ENCODE results near the gene SLC25A39.

The SLC25A39 gene

DNA sequence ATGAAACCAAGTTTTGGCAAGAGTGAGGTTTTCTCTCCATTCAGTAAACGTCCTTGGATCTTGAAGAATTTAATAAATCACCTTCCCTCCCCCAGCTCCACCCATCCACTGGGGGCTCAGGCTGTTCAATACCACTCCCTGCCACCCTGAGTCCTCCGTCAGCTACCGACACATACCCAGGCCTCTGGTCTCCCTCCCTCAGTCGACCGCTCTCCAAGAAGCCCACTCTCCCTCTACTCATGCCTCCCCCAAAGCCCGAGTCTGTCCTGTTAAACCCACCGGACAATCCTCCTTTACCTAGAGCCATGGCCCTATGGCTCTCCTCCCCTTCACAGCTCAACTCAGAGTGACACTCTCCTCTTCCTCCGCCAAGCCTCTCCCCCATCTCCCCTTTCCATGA lies 37.0 kb downstream of the SLC25A39 start:
- no peaks in the 10 kb centered on the region for H3K4me1 Mint-ChIP-seq
- DNase-seq (no peak), ATAC-seq (no peak)
- H3K27me3 Mint-ChIP-seq = peaks cover 9% of the 10 kb centered on the region
- no peak overlapping the region for H3K27ac Mint-ChIP-seq
- no peaks in the 10 kb centered on the region for H3K9me3 Mint-ChIP-seq
- H3K4me3 Mint-ChIP-seq = no peak overlapping the region

DNA sequence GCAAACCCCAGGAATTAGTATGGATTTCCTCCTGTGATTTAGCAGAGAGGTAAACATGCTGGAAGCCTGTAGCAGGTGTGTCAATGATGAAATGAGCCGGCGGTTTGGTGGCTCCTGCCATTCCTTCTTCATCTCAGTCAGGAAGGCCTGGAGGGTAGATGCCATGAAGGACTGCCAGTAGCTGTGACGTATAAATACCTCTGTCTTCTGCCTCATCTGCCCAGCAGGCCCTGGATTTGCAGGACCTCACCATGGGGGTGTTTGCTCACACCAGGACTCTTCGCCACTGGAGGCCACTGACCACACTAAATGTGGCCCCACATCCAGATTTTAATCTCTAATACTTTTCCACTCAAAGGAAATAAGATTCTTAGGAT lies 40.6 kb downstream of the SLC25A39 start:
- no peak for ATAC-seq
- Mint-ChIP-seq H3K27me3 (peaks cover 20% of the 10 kb centered on the region), H3K4me1 (peaks cover 15% of the 10 kb centered on the region), H3K9me3 (no peaks in the 10 kb centered on the region), H3K27ac (no peak overlapping the region), H3K4me3 (no peak overlapping the region)
- DNase-seq = no peak

DNA sequence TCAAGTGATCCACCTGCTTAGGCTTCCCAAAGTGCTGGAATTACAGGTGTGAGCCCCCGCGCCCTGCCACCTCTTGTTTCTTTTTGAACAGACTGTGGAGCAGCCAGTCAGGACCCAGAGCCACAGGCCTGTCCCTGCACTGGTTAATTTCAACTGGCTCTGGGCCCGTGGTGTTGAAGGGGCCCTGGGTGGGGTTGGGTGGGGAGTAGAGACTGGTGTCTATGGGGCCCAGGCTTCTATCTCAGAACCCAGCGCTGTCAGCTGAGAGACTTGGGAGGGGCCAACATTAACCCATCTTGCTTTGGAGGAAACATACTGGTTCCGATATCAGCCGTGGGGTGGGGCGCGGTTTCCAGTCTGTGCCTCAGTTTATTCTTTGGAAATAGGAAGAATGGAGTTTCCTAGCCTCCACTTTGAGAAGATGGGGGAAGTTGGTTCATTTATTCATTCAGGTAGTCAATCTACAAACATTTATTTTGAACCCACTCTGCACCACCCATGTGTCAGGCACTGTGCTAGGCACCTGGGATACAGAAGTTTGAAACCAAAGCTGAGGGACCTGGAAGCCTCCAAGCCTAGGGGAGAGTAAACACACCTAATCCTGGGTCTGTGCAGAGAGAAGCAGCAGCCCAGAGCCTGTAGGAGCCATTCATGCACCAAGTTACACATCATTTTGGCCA lies 41.1 kb downstream of the SLC25A39 start:
- DNase-seq (no peak), ATAC-seq (no peak)
- H3K27ac Mint-ChIP-seq = no peak overlapping the region
- peaks cover 15% of the 10 kb centered on the region for H3K4me1 Mint-ChIP-seq
- H3K9me3 Mint-ChIP-seq = no peaks in the 10 kb centered on the region
- H3K27me3 Mint-ChIP-seq = peaks cover 20% of the 10 kb centered on the region
- no peak overlapping the region for H3K4me3 Mint-ChIP-seq

DNA sequence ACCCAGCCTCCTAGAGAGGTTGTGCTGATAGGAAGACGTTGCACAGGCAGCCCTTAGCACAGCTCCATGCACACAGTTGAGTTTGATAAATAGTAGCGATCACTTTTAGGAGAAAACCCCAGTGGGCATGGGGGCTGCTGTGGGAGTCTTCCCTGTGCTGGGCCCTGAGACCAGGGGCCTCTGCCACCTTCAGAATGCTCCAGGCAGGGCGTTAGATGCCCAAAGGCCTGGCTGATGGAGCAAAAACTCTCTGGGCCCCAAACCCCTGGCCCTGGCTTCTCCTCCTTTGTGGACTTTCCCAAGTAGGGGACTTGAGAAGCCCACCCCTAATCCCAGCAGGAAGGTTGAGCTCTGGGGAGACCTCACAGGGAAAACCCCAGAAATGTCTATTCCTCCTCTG lies 42.4 kb downstream of the SLC25A39 start:
- Mint-ChIP-seq H3K27ac (no peak overlapping the region), H3K27me3 (peaks cover 11% of the 10 kb centered on the region), H3K4me3 (no peak overlapping the region), H3K4me1 (peaks cover 15% of the 10 kb centered on the region), H3K9me3 (no peaks in the 10 kb centered on the region)
- DNase-seq = no peak
- no peak for ATAC-seq

DNA sequence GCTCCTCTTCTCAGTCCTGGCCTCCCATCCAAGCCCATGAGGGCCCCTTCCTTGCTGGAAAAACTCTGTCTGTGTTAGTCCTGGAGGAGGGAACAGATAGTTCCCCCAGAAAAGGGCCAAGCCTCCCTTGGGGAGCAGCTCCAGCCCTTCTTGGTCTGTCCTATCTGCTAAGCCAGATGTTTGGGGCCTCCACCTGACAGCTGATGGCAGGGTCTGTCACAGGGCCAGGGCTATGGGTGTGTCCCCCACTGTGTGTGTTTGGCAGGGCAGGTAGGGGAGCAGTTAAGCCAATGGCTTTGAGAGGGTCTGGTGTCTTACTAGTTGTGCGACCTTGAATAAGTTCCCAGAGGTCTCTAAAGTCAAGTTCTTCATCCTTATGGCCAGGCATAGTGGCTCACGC lies 43.1 kb downstream of the SLC25A39 start:
- no peak overlapping the region for H3K27ac Mint-ChIP-seq
- ATAC-seq (no peak), DNase-seq (no peak)
- peaks cover 15% of the 10 kb centered on the region for H3K4me1 Mint-ChIP-seq
- H3K9me3 Mint-ChIP-seq = no peaks in the 10 kb centered on the region
- H3K27me3 Mint-ChIP-seq = peaks cover 11% of the 10 kb centered on the region
- H3K4me3 Mint-ChIP-seq = no peak overlapping the region

DNA sequence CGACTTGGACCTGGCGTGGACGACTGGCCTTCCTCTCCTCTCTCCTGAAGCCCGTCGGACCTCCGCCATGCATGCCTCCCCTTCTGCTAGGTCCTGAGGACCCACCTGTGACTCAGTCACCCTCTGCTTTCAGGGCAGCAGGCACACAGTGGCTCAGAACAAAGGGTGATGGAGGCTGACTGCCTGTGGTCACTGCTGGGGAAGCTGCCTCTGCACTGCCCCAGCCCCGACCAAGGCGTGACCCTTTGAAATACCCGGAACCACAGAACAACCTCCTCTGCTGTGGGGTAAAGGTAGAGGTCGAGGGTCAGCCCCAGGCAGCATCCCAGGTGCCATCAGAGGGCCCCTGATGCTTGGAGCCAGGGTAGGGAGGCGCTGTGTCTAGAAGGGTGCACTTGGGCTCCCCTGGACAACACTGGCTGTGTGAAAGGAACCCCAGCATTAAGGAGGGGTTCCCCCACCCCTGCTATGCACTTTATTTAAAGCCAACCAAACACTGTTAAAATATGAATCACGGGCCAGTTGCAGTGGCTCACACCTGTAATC lies 44.2 kb downstream of the SLC25A39 start:
- no peaks in the 10 kb centered on the region for H3K9me3 Mint-ChIP-seq
- H3K27me3 Mint-ChIP-seq = peaks cover 11% of the 10 kb centered on the region
- ATAC-seq = no peak
- no peak for DNase-seq
- peak overlapping the region in 1 of 2 donors; percentile 38 for H3K4me3 Mint-ChIP-seq
- no peak overlapping the region for H3K27ac Mint-ChIP-seq
- peaks cover 15% of the 10 kb centered on the region for H3K4me1 Mint-ChIP-seq

DNA sequence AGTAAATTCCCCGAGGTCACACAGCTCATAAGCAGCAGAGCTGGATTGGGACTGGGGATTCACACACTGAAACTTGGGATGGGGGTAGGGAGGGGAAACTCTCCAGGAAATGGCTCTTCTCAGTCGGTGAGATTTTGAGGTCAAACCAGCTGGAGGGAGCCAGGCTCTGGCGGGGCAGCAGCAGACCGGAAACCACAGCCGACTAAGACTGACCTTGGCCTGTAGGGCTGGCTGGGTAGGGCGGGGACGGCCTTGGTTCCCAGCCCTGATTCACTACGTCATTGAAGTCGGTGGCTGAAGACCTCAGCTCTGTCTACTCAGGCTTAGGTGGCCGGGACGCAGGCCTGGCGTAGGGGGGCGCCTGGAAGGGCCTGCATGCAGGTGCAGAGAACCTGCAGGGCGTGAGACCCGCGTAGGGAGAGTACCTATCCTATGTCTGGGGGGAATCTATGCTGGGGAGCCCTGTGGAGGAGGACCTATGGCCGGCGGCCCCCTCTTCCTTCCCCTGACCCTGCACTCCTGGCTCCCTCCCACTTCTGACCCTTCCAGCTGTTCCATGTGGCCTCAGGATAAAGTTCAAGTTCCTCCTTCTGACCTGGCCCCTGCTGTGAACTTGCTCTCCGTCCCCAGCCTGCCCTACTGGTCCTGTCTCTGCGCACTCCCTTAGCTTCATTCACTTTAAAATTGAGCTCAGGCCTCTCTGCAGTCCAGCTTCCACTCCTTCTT lies 44.8 kb downstream of the SLC25A39 start:
- Mint-ChIP-seq H3K4me3 (no peak overlapping the region), H3K4me1 (peaks cover 15% of the 10 kb centered on the region), H3K9me3 (no peaks in the 10 kb centered on the region), H3K27me3 (peaks cover 11% of the 10 kb centered on the region), H3K27ac (peak overlapping the region in 1 of 2 donors; percentile 21)
- peak in 1 of 2 donors; percentile 16 for DNase-seq
- ATAC-seq = peak; percentile 79

DNA sequence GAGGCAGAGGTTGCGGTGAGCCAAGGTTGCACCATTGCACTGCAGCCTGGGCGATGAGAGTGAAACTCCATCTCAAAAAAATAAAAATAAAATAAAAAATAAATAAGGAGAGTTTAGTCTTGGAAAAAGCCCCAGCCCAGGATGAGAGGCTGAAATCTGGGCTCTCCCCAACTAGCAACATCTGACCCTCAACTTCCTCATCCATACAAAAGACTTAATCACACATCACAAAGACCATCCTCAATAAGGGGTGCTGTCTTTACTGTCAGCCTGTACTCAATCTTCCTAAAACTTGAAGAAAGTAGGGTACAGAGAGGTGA lies 45.3 kb downstream of the SLC25A39 start:
- Mint-ChIP-seq H3K9me3 (no peaks in the 10 kb centered on the region), H3K4me3 (no peak overlapping the region), H3K4me1 (peaks cover 15% of the 10 kb centered on the region), H3K27ac (no peak overlapping the region), H3K27me3 (peaks cover 11% of the 10 kb centered on the region)
- DNase-seq = no peak
- no peak for ATAC-seq

DNA sequence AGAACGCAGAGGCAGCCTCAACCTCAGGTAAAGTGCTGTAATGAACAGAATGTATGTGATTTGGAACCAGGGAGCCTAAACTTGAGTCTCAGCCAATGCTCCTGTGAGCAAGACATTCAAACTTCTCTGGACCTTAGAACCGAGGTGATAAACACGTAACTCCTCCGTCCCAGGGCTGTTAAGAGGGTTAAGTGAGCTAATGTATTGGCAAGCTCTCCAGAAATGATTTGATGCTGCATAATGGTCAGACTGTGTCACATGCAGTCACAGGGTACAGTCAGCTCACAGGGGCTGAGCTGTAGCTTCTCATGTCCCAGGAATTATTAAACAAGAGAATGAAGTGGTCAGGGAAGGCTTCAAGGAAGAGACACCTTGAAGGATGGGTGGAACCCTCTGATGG lies 46.6 kb downstream of the SLC25A39 start:
- no peak overlapping the region for H3K27ac Mint-ChIP-seq
- H3K27me3 Mint-ChIP-seq = peaks cover 11% of the 10 kb centered on the region
- H3K9me3 Mint-ChIP-seq = no peaks in the 10 kb centered on the region
- ATAC-seq (no peak), DNase-seq (no peak)
- H3K4me1 Mint-ChIP-seq = peaks cover 15% of the 10 kb centered on the region
- H3K4me3 Mint-ChIP-seq = no peak overlapping the region

DNA sequence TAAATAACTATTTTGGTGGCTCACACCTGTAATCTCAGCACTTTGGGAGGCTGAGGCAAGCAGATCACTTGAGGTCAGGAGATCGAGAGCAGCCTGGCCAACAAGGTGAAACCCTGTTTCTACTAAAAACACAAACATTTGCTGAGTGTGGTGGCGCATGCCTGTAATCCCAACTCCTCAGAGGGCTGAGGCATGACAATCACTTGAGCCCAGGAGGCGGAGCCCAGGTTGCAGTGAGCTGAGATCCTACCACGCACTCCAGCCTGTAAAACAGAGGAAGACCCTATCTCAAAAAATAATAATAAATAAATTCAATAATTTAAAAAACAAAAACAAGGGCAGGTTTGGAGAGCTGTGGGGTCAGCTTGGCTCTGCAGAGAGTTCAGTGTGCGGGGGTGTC lies 51.0 kb downstream of the SLC25A39 start:
- H3K27me3 Mint-ChIP-seq = peaks cover 13% of the 10 kb centered on the region
- H3K9me3 Mint-ChIP-seq = no peaks in the 10 kb centered on the region

DNA sequence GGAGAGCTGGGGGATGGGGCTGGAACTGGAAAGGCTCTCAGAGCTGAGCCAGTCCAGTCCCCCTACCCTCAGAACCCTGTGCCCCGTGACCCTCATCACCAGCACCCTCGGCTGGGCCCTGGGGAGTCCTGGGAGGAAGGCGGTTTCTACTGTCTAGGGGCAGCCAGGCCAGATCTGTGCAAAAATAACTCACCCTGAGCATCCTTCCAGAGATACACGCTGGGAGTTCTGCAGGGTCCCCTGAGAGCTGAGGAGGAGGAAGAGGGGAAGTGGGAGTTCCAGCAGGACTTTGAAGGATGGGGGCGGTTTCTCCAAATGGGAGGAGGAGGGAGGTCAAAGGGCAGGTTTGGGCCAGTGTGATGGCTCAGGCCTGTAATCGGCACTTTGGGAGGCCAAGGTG lies 51.7 kb downstream of the SLC25A39 start:
- Mint-ChIP-seq H3K27ac (no peak overlapping the region), H3K27me3 (peaks cover 13% of the 10 kb centered on the region), H3K4me3 (no peak overlapping the region), H3K4me1 (no peaks in the 10 kb centered on the region), H3K9me3 (no peaks in the 10 kb centered on the region)
- ATAC-seq = no peak
- no peak for DNase-seq

More for the DNA sequence above, 51.0 kb downstream of the SLC25A39 start:
- Mint-ChIP-seq H3K4me3 (no peak overlapping the region), H3K27ac (no peak overlapping the region), H3K4me1 (no peaks in the 10 kb centered on the region)
- ATAC-seq (no peak), DNase-seq (no peak)

DNA sequence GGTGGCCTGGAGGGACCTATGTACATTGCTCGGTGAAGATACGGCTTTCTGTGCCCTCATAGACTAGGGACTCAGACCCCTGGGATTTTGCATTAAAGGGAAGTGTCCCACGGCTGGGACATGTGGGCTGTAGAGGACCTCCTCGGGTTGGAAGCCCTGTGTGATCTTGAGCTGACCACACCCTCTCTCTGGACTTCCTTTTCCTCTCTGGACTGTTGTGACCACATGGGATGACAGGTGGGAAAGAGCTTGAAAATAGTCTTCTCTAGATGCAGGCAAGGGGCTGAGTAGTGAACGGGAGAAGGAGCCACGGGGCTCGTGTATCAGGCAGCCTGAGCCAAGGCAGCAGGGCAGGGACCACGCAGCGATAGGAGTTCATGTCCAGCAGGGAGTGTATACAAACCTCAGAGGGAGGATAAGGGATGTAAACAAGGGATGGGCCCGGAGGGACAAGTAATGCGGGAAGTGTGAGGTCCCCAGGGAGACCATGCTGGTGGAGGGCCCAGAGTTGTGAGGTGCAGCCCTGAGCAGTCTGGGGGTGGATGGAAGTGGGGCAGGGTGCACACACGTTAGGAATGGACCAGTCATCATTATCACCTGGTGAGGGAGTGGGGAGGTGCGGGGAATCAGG lies 52.2 kb downstream of the SLC25A39 start:
- no peaks in the 10 kb centered on the region for H3K9me3 Mint-ChIP-seq
- peak overlapping the region in 1 of 2 donors; percentile 2 for H3K27ac Mint-ChIP-seq
- DNase-seq (no peak), ATAC-seq (no peak)
- H3K27me3 Mint-ChIP-seq = peaks cover 13% of the 10 kb centered on the region
- H3K4me3 Mint-ChIP-seq = no peak overlapping the region
- no peaks in the 10 kb centered on the region for H3K4me1 Mint-ChIP-seq
